Caki2 (cell line): Measurements from ENCODE around the gene DDX55. TPM values are rescaled to one million over a fixed set of nuclear protein-coding genes. Genes with fewer than 3 reads are reported as not detected.
"Not testable (repeated sequence)": the region's sequence is repeated elsewhere in the genome, so short reads cannot be mapped to it uniquely, and the experiment has no call there.

Source experiments
- DNase-seq: peaks from one replicate; pipeline ENCODE4 v3.0.0-alpha.2; 2015; ENCODE audit warnings: low read depth
- in situ Hi-C: cut with HindIII; loops from 2 replicates; pipeline ENCODE4 v1.10.0; 2016; ENCODE audit warnings: low sequenced_read_pairs, low pct_unique_long_range_greater_than_20kb, mixed read lengths
- total RNA-seq: library from RNA; depleted of rRNA; stranded (reverse); fragments of >200 nt; shearing (Covaris generic); gene quantifications from 2 replicates; pipeline ENCODE4 v1.2.3, GENCODE V29; 2014; ENCODE audit warnings: low replicate concordance

Gene DDX55
- total RNA-seq, 1 experiment from 2014 or later, result 25.0 TPM

DNA sequence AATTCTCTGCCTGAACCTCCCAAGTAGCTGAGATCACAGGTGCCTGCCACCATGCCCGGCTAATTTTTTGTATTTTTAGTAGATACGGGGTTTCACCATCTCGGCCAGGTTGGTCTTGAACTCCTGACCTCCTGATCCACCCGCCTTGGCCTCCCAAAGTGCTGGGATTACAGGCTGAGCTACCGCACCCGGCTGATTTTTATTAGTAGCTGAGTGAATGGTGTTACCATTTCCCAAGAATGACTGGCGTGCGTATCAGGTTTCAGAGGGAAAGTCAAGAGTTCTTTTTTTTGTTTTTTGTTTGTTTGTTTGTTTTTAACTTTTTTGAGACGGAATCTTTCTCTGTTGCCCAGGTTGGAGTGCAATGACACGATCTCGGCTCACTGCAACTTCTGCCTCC, 1.6 kb downstream of the DDX55 start:
- in situ Hi-C loops, DNase-seq: not testable (repeated sequence)

- in situ Hi-C loops, result no loop called here
- no peak for DNase-seq
These were observed 5.9 kb downstream of the DDX55 start for GRCh38 chr12:123607756-123608155.

GRCh38 chr12:123608182-123608581, 6.3 kb downstream of the DDX55 start:
- in situ Hi-C loops, result no loop called here
- DNase-seq, result no peak

- in situ Hi-C loops, result no loop called here
- DNase-seq, result no peak
These were observed 12.2 kb downstream of the DDX55 start for GRCh38 chr12:123614110-123614509.

GRCh38 chr12:123614531-123614930, 12.6 kb downstream of the DDX55 start:
- in situ Hi-C loops, result no loop called here
- DNase-seq, result no peak

- in situ Hi-C loops, result no loop called here
- no peak for DNase-seq
These were observed 15.2 kb downstream of the DDX55 start for GRCh38 chr12:123617144-123617543.

GRCh38 chr12:123617580-123617979, 15.7 kb downstream of the DDX55 start:
- in situ Hi-C loops, result no loop called here
- DNase-seq, result no peak

DNA sequence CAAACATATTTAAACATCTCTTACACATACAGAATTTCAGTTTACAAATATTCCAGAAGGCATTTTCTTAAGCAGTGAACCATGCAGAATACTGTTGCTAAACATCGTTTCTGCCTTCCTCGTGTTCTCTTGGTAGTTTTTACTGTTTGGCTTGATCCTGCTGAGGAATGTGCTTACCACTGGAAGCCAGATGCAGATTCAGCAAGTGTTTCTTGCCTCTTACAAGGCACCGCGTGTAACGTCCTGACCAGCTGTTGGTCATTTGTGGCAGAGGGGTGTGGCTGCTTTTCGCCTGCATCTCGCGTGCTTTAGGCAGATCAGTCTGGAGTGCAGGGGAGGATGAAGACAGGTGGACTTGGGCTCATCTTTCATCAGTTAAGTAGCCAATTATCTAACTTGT, 19.2 kb downstream of the DDX55 start:
- DNase-seq, result no peak
- in situ Hi-C loops, result no loop called here

- DNase-seq, result no peak
These were observed 20.0 kb downstream of the DDX55 start for GRCh38 chr12:123621619-123622530.

GRCh38 chr12:123633379-123634141, 31.7 kb downstream of the DDX55 start, which contains the start of the genes EIF2B1 and GTF2H3:
TSS of gene EIF2B1 (minus strand) at chr12:123633686. CDS start at chr12:123633557, 129 bp downstream.
TSS of gene GTF2H3 (plus strand) at chr12:123633829. CDS start at chr12:123633860, 31 bp downstream.
- DNase-seq, result peak; percentile 93
- in situ Hi-C loops, result no loop called here

More at GRCh38 chr12:123621619-123622530, 20.0 kb downstream of the DDX55 start:
- in situ Hi-C loops, result no loop called here

DNA sequence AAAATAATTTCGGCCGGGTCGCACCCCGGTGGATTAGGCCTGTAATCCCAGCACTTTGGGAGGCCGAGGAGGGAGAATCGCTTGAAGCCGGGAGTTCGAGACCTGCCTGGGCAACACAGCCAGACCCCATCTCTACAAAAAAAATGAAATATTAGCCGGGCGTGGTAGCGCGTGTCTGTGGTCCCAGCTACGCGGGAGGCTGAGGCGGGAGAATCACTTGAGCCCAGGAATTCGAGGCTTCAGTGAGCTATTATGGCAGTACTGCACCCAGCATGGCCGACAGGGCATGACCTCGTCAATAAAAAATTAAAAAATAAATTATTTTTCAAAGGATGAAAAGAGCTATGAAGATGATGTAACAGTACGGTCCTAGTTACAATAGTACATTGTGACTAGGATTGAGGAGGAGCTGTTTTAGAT, 32.3 kb downstream of the DDX55 start:
- DNase-seq, result no peak
- in situ Hi-C loops, result no loop called here

GRCh38 chr12:123643911-123644310, 42.0 kb downstream of the DDX55 start:
- in situ Hi-C loops, result no loop called here
- DNase-seq, result no peak

GRCh38 chr12:123645380-123645779, 43.5 kb downstream of the DDX55 start:
- DNase-seq, result no peak
- in situ Hi-C loops, result no loop called here

GRCh38 chr12:123645878-123646277, 44.0 kb downstream of the DDX55 start:
- in situ Hi-C loops, result no loop called here

GRCh38 chr12:123648401-123648800, 46.5 kb downstream of the DDX55 start:
- no peak for DNase-seq
- in situ Hi-C loops, result no loop called here

More at GRCh38 chr12:123645878-123646277, 44.0 kb downstream of the DDX55 start:
- no peak for DNase-seq

DNA sequence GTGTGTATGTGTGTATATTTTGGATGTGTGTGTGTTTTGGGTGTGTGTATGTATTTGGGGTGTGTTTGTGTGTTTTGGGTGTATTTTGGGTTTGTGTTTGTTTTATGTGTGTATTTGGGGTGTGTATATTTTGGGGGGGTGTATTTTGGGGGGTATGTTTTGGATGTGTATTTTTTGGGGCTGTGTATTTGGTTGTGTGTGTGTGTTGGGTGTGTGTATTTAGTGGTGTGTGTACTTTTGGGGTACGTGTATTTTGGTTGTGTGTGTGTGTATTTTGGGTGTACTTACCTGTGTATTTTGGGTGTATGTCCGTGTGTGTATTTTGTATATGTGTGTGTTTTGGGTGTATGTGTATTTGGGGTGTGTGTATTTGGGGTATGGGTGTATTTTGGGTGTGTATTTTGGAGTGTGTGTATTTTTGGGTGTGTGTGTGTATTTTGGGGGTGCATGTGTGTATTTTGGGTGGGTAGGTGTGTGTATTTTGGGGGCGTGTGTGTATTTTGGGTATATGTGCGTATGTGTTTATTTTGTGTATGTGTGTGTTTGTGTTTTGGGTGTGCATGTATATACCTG, 52.3 kb downstream of the DDX55 start:
- in situ Hi-C loops, result no loop called here
- no peak for DNase-seq

- no peak for DNase-seq
- in situ Hi-C loops, result no loop called here
These were observed 53.5 kb downstream of the DDX55 start for GRCh38 chr12:123655420-123655819.

GRCh38 chr12:123656392-123656791, 54.5 kb downstream of the DDX55 start:
- no peak for DNase-seq
- in situ Hi-C loops, result no loop called here

GRCh38 chr12:123657211-123657610, 55.3 kb downstream of the DDX55 start:
- no peak for DNase-seq
- in situ Hi-C loops, result no loop called here
